ENCODE results near the gene ASCL3.

DNA sequence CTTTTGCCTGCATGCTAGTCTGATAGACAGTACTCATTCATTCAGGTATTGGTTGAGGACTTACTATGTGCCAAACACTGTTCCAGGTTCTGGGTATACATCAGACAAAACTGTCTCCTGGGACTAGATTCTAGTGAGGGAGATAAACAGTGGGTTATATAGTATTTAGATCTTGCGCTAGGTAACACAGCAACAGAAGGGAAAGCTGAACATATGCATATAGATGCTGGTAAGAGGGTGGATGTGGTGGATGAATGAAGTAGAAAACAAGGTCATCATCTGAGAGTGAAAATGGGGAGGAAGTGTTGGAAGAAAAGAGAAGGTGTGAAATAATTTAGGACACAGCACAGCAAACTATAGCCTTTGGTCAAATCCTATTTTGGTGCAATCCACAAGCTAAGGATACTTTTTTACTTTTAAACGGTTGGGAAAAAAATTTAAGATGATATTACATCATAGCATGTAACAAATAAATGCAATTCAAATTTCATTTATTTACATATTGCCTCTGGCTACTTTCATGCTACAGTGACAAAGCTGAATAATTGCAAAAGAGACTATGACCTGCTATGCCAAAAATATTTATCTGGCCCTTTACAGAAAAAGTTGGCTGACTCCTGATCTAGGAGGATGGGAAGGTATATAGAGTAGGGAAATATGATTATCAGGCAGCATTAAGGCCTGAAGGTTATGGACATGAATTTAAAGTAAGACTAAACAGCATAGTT is 28.5 kb upstream of the ASCL3 start:
- TF ChIP-seq, protein P1, sequence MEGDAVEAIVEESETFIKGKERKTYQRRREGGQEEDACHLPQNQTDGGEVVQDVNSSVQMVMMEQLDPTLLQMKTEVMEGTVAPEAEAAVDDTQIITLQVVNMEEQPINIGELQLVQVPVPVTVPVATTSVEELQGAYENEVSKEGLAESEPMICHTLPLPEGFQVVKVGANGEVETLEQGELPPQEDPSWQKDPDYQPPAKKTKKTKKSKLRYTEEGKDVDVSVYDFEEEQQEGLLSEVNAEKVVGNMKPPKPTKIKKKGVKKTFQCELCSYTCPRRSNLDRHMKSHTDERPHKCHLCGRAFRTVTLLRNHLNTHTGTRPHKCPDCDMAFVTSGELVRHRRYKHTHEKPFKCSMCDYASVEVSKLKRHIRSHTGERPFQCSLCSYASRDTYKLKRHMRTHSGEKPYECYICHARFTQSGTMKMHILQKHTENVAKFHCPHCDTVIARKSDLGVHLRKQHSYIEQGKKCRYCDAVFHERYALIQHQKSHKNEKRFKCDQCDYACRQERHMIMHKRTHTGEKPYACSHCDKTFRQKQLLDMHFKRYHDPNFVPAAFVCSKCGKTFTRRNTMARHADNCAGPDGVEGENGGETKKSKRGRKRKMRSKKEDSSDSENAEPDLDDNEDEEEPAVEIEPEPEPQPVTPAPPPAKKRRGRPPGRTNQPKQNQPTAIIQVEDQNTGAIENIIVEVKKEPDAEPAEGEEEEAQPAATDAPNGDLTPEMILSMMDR (IDR thresholded peaks at IDR 0.05): no peak
- TF ChIP-seq POLR2A (IDR thresholded peaks at IDR 0.05): no peak

Measured in breast epithelium (tissue), 3 donors.